K562 (cell line): ENCODE results near the gene SHH. TPM values are rescaled to one million over a fixed set of nuclear protein-coding genes. Genes with fewer than 3 reads are reported as not detected.
A peak's percentile ranks its signal among the peaks of the same experiment; 100 is the strongest.

Source experiments
- ASH1L ChIP-seq: fragments of 450-650 bp; IDR thresholded peaks from 2 replicates; pipeline ENCODE4 v1.6.1; 2018; ENCODE audit warnings: borderline replicate concordance, mild to moderate bottlenecking, low read depth; ENCODE audit not compliant: partially characterized antibody
- EZH2 ChIP-seq: IDR thresholded peaks from 2 replicates; pipeline ENCODE4 v1.6.1; 2012; ENCODE audit warnings: low read depth, mild to moderate bottlenecking, inconsistent platforms, low read length, borderline replicate concordance
- HEY1 ChIP-seq: fragments of 250-450 bp; sonication (Bioruptor Pico); IDR thresholded peaks from 2 replicates; pipeline ENCODE4 v1.5.0; 2020; ENCODE audit warnings: mild to moderate bottlenecking, moderate library complexity, borderline replicate concordance
- HNRNPUL1 ChIP-seq: fragments of 200-400 bp; formaldehyde crosslinking; IDR thresholded peaks from 2 replicates; pipeline ENCODE4 v1.6.1; 2017; ENCODE audit warnings: low read length
- NFIC ChIP-seq: fragments of 450-650 bp; IDR thresholded peaks from 2 replicates; pipeline ENCODE4 v1.6.1; 2017; ENCODE audit warnings: mild to moderate bottlenecking, inconsistent platforms
- PCBP2 ChIP-seq: fragments of 200-400 bp; formaldehyde crosslinking; IDR thresholded peaks from 2 replicates; pipeline ENCODE4 v1.6.1; 2018; ENCODE audit warnings: low read length, low read depth, mild to moderate bottlenecking, moderate library complexity; ENCODE audit not compliant: poor library complexity, severe bottlenecking
- RB1 ChIP-seq: fragments of 450-650 bp; IDR thresholded peaks from 2 replicates; pipeline ENCODE4 v1.6.1; 2017; ENCODE audit warnings: low read depth, mild to moderate bottlenecking
- SMARCA4 ChIP-seq: fragments of 450-650 bp; IDR thresholded peaks from 2 replicates; pipeline ENCODE4 v1.6.1; 2016
- ZNF311 ChIP-seq: fragments of 250-450 bp; sonication (Bioruptor Pico); IDR thresholded peaks from 2 replicates; pipeline ENCODE4 v1.4.0; 2020; ENCODE audit warnings: mild to moderate bottlenecking, moderate library complexity
- polyA plus RNA-seq, 8 experiments: library from polyadenylated mRNA; depleted of rRNA in 4 of 8; stranded (reverse) in 5 of 8; unstranded in 3 of 8; fragments of >200 nt; fragmentation: Nextera tagmentation in 2 of 8; fragmentation: Illumina TruSeq in 1 of 8; extraction: Ambion mirVana in 2 of 8; extraction: Trizol in 1 of 8; gene quantifications; 2 replicates each; pipeline versions ENCODE4 v1.2.1 to v1.2.3, GENCODE V29; 2011 to 2014; ENCODE audit warnings: inconsistent platforms in 1 of 8, missing spikeins in 1 of 8
- total RNA-seq, 7 experiments: library from RNA; depleted of rRNA in 6 of 7; stranded (reverse); fragments of >200 nt in 6 of 7; fragmentation: Illumina TruSeq in 2 of 7; extraction: Trizol in 2 of 7; gene quantifications; 2 replicates each; pipeline versions ENCODE4 v1.2.1 to v1.2.3, GENCODE V29; 2011 to 2021; ENCODE audit warnings: low replicate concordance in 1 of 7
- TF ChIP-seq, protein P1 (sequence below): fragments of 250-450 bp; sonication (Bioruptor Pico); IDR thresholded peaks from 2 replicates; pipeline ENCODE4 v1.8.0; 2021; ENCODE audit warnings: mild to moderate bottlenecking, moderate library complexity
- TF ChIP-seq, protein P2 (sequence below): fragments of 250-450 bp; sonication (Bioruptor Pico); IDR thresholded peaks from 2 replicates; pipeline ENCODE4 v1.4.0; 2020; ENCODE audit warnings: mild to moderate bottlenecking, moderate library complexity
- TF ChIP-seq, protein P3 (sequence below): sonication (generic); formaldehyde crosslinking; IDR thresholded peaks from 2 replicates; pipeline ENCODE4 v1.8.0; 2023; ENCODE audit warnings: mild to moderate bottlenecking, missing genetic modification reagents
- TF ChIP-seq, protein P4 (sequence below): fragments of 250-450 bp; sonication (Bioruptor Pico); IDR thresholded peaks from 2 replicates; pipeline ENCODE4 v1.5.0; 2021

Gene SHH
- total and polyA plus RNA-seq, 9 of the 15 experiments (the other 6 are each of a cell fraction or from before 2014, with no cell fraction given) = 0.09 TPM; not detected in 8

DNA sequence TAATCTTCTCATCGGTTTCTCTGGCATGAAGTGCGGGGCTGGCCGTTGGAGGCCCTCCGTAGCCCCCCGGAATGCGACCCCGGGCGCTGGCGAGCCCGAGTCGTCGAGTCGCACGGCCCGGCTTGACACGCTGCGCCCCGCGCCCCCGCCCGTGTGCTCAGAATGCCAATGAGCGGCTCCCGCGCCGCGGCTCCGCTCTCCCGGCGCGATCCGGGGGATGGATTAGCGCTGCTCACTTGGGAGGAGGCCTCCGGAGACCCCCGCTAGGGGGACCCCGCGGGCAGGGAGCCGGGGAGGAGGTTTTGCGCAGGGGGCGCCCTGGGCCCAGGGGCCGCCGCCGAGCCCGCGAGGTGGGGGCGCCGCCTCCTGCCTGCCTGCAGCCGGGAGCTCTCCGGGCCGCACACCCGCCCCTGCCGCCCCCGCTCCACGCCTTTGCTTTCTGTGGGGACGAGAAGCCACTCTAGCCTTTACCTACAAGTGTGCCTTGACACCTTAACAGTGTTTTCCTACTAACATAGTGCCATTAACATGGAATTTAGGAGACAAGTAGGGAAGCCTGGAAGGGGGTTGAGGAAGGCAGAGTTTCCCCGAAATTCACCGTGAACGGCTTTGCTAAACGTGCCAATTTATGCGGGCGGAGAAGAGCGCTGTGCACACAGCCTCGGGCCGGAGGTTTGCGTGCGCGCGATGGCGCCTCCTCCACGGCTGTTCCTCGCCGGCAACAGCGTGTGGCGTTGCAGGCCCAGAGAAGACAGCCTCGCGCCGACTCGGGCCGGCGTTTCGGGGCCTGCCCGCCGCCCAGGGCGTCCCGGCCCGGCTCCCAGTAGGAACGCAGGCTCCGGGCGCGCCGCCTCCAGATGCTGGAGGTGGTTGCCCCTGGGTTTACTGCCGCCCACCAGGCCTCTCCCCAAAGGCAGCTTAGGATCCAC, 7.1 kb downstream of the SHH start (continued):
- TF ChIP-seq, protein P1, sequence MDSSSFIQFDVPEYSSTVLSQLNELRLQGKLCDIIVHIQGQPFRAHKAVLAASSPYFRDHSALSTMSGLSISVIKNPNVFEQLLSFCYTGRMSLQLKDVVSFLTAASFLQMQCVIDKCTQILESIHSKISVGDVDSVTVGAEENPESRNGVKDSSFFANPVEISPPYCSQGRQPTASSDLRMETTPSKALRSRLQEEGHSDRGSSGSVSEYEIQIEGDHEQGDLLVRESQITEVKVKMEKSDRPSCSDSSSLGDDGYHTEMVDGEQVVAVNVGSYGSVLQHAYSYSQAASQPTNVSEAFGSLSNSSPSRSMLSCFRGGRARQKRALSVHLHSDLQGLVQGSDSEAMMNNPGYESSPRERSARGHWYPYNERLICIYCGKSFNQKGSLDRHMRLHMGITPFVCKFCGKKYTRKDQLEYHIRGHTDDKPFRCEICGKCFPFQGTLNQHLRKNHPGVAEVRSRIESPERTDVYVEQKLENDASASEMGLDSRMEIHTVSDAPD (CRISPR knock-in tag) = no peak
- TF ChIP-seq, protein P2, sequence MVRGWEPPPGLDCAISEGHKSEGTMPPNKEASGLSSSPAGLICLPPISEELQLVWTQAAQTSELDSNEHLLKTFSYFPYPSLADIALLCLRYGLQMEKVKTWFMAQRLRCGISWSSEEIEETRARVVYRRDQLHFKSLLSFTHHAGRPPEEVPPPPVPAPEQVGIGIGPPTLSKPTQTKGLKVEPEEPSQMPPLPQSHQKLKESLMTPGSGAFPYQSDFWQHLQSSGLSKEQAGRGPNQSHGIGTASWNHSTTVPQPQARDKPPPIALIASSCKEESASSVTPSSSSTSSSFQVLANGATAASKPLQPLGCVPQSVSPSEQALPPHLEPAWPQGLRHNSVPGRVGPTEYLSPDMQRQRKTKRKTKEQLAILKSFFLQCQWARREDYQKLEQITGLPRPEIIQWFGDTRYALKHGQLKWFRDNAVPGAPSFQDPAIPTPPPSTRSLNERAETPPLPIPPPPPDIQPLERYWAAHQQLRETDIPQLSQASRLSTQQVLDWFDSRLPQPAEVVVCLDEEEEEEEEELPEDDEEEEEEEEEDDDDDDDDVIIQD (CRISPR knock-in tag) = no peak
- TF ChIP-seq RB1 (peak; percentile 55; the same call in 1 of the 2 replicates), HEY1 (CRISPR knock-in tag) (no peak), EZH2 (no peak), HNRNPUL1 (no peak), ASH1L (no peak), ZNF311 (CRISPR knock-in tag) (no peak), SMARCA4 (no peak), PCBP2 (no peak), NFIC (no peak)
- TF ChIP-seq, protein P3, sequence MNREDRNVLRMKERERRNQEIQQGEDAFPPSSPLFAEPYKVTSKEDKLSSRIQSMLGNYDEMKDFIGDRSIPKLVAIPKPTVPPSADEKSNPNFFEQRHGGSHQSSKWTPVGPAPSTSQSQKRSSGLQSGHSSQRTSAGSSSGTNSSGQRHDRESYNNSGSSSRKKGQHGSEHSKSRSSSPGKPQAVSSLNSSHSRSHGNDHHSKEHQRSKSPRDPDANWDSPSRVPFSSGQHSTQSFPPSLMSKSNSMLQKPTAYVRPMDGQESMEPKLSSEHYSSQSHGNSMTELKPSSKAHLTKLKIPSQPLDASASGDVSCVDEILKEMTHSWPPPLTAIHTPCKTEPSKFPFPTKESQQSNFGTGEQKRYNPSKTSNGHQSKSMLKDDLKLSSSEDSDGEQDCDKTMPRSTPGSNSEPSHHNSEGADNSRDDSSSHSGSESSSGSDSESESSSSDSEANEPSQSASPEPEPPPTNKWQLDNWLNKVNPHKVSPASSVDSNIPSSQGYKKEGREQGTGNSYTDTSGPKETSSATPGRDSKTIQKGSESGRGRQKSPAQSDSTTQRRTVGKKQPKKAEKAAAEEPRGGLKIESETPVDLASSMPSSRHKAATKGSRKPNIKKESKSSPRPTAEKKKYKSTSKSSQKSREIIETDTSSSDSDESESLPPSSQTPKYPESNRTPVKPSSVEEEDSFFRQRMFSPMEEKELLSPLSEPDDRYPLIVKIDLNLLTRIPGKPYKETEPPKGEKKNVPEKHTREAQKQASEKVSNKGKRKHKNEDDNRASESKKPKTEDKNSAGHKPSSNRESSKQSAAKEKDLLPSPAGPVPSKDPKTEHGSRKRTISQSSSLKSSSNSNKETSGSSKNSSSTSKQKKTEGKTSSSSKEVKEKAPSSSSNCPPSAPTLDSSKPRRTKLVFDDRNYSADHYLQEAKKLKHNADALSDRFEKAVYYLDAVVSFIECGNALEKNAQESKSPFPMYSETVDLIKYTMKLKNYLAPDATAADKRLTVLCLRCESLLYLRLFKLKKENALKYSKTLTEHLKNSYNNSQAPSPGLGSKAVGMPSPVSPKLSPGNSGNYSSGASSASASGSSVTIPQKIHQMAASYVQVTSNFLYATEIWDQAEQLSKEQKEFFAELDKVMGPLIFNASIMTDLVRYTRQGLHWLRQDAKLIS (CRISPR knock-in tag) = no peak
- TF ChIP-seq, protein P4, sequence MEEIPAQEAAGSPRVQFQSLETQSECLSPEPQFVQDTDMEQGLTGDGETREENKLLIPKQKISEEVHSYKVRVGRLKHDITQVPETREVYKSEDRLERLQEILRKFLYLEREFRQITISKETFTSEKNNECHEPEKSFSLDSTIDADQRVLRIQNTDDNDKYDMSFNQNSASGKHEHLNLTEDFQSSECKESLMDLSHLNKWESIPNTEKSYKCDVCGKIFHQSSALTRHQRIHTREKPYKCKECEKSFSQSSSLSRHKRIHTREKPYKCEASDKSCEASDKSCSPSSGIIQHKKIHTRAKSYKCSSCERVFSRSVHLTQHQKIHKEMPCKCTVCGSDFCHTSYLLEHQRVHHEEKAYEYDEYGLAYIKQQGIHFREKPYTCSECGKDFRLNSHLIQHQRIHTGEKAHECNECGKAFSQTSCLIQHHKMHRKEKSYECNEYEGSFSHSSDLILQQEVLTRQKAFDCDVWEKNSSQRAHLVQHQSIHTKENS (CRISPR knock-in tag) = no peak
